GM12878 (cell line): ENCODE results near the gene NAXE.
A peak's percentile ranks its signal among the peaks of the same experiment; 100 is the strongest.

Source experiments
- CREM ChIP-seq: IDR thresholded peaks from 2 replicates; pipeline ENCODE4 v1.6.1; 2014; ENCODE audit warnings: antibody characterized with exemption, low read depth
- EZH2 ChIP-seq: IDR thresholded peaks from 2 replicates; pipeline ENCODE4 v1.6.1; 2012; ENCODE audit warnings: low read depth, mild to moderate bottlenecking, control low read depth, inconsistent platforms, low read length, borderline replicate concordance; ENCODE audit not compliant: control insufficient read depth
- JUNB ChIP-seq: IDR thresholded peaks from 2 replicates; pipeline ENCODE4 v1.6.1; 2016; ENCODE audit warnings: antibody characterized with exemption, mild to moderate bottlenecking
- MAX ChIP-seq: IDR thresholded peaks from 2 replicates; pipeline ENCODE4 v1.6.1; 2012; ENCODE audit warnings: low read depth, low read length, improper control_type of control experiment
- MTA3 ChIP-seq: IDR thresholded peaks from 2 replicates; pipeline ENCODE4 v1.6.1; 2012; ENCODE audit warnings: low read length, inconsistent platforms, borderline replicate concordance
- POLR2A ChIP-seq: IDR thresholded peaks from 2 replicates; pipeline ENCODE4 v1.6.1; 2011; ENCODE audit warnings: low read depth, mild to moderate bottlenecking, low read length
- RAD21 ChIP-seq: IDR thresholded peaks from 2 replicates; pipeline ENCODE4 v1.6.1; 2011; ENCODE audit warnings: mild to moderate bottlenecking, low read depth, low read length, moderate library complexity; ENCODE audit not compliant: insufficient read depth
- RCOR1 ChIP-seq: conservative IDR thresholded peaks from 2 replicates; pipeline ENCODE4 v1.6.1; 2012; ENCODE audit warnings: low read depth, low read length, improper control_type of control experiment
- TAF1 ChIP-seq: IDR thresholded peaks from 2 replicates; pipeline ENCODE4 v1.6.1; 2011; ENCODE audit warnings: mild to moderate bottlenecking, low read depth, low read length, borderline replicate concordance
- TF ChIP-seq, protein P1 (sequence below): IDR thresholded peaks from 2 replicates; pipeline ENCODE4 v1.6.1; 2012; ENCODE audit warnings: mild to moderate bottlenecking, low read depth, low read length
- TF ChIP-seq, protein P2 (sequence below), 3 experiments: IDR thresholded peaks in 2 of 3; conservative IDR thresholded peaks in 1 of 3; 2 replicates each; pipeline ENCODE4 v1.5.1; 2011; ENCODE audit warnings: low read depth in 3 of 3, low read length in 3 of 3, mild to moderate bottlenecking in 3 of 3, control low read depth in 2 of 3, moderate library complexity in 2 of 3, inconsistent platforms in 1 of 3, mixed read lengths in 1 of 3; ENCODE audit not compliant: control insufficient read depth in 2 of 3, insufficient read depth in 1 of 3; ENCODE audit errors: extremely low read depth in 1 of 3

DNA sequence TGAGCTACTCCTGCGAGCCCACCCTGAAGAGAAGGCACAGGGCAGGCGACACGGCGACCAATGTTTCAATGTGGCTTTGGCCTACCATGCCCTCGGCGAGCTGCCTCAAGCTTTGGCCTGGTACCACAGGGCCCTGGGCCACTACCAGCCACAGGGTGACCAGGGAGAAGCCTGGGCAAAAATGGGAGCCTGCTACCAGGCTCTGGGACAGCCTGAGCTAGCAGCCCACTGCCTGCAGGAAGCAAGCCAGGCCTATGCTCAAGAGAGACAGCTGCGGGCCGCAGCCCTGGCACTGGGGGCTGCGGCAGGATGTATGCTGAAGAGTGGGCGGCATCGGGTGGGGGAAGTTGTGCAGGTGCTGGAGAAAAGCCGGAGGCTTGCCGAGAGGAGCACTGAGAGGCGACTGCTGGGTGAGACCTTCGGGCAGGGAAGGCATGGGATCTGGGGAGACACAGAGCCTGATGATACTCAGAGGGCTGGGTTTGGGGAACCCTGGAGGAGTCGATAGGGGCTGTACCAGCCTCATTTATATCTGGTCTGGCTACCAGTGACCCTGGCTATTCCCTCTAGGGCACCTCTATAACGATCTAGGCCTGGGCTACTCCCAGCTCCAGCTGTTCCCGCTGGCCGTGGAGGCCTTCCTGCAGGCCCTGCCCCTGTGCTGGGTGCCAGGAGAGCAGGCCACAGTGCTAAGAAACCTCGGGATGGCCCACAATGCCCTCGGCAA is 9.8 kb upstream of the NAXE start:
- TF ChIP-seq MAX (no peak), MTA3 (no peak), CREM (no peak), EZH2 (no peak), RCOR1 (no peak), JUNB (no peak), RAD21 (no peak), TAF1 (no peak), POLR2A (peak; percentile 48)
- TF ChIP-seq, protein P1, sequence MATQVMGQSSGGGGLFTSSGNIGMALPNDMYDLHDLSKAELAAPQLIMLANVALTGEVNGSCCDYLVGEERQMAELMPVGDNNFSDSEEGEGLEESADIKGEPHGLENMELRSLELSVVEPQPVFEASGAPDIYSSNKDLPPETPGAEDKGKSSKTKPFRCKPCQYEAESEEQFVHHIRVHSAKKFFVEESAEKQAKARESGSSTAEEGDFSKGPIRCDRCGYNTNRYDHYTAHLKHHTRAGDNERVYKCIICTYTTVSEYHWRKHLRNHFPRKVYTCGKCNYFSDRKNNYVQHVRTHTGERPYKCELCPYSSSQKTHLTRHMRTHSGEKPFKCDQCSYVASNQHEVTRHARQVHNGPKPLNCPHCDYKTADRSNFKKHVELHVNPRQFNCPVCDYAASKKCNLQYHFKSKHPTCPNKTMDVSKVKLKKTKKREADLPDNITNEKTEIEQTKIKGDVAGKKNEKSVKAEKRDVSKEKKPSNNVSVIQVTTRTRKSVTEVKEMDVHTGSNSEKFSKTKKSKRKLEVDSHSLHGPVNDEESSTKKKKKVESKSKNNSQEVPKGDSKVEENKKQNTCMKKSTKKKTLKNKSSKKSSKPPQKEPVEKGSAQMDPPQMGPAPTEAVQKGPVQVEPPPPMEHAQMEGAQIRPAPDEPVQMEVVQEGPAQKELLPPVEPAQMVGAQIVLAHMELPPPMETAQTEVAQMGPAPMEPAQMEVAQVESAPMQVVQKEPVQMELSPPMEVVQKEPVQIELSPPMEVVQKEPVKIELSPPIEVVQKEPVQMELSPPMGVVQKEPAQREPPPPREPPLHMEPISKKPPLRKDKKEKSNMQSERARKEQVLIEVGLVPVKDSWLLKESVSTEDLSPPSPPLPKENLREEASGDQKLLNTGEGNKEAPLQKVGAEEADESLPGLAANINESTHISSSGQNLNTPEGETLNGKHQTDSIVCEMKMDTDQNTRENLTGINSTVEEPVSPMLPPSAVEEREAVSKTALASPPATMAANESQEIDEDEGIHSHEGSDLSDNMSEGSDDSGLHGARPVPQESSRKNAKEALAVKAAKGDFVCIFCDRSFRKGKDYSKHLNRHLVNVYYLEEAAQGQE: no peak
- TF ChIP-seq, protein P2, sequence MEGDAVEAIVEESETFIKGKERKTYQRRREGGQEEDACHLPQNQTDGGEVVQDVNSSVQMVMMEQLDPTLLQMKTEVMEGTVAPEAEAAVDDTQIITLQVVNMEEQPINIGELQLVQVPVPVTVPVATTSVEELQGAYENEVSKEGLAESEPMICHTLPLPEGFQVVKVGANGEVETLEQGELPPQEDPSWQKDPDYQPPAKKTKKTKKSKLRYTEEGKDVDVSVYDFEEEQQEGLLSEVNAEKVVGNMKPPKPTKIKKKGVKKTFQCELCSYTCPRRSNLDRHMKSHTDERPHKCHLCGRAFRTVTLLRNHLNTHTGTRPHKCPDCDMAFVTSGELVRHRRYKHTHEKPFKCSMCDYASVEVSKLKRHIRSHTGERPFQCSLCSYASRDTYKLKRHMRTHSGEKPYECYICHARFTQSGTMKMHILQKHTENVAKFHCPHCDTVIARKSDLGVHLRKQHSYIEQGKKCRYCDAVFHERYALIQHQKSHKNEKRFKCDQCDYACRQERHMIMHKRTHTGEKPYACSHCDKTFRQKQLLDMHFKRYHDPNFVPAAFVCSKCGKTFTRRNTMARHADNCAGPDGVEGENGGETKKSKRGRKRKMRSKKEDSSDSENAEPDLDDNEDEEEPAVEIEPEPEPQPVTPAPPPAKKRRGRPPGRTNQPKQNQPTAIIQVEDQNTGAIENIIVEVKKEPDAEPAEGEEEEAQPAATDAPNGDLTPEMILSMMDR (IDR thresholded peaks at IDR 0.05 in 2 of 3, conservative IDR thresholded peaks at IDR 0.05 in 1 of 3; ENCODE audit: control insufficient read depth in 2 of 3, extremely low read depth in 1 of 3, insufficient read depth in 1 of 3, low read depth in 3 of 3, low read length in 3 of 3): no peak
